ENCODE results near the gene ZCCHC4.

- TF ChIP-seq RAD21 (IDR thresholded peaks at IDR 0.05; ENCODE audit: low read length) (no peak), CTCF (IDR thresholded peaks at IDR 0.05) (no peak), POLR2AphosphoS5 (IDR thresholded peaks at IDR 0.05; ENCODE audit: low read depth, low read length) (no peak), TCF12 (IDR thresholded peaks at IDR 0.05) (no peak), MXI1 (IDR thresholded peaks at IDR 0.05; ENCODE audit: low read depth, low read length) (no peak), MAX (IDR thresholded peaks at IDR 0.05; ENCODE audit: low read depth) (no peak), RCOR1 (IDR thresholded peaks at IDR 0.05; ENCODE audit: low read length) (no peak), CHD2 (IDR thresholded peaks at IDR 0.05; ENCODE audit: low read length, partially characterized antibody) (no peak)
Measured at GRCh38 chr4:25313201-25313895, 774 bp downstream of the ZCCHC4 start.
